AG10803 (cell line): ENCODE measurements around the gene SLC25A41.
A peak's percentile ranks its signal among the peaks of the same experiment; 100 is the strongest.

ENCODE experiments used
- DNase-seq: peaks from one replicate; pipeline ENCODE4 v3.0.0; 2010; ENCODE audit warnings: low read depth
- H3K4me3 ChIP-seq: 2 replicates; pipeline ENCODE4 v1.5.1; 2011; ENCODE audit warnings: mild to moderate bottlenecking, low read length, control low read depth
- CTCF ChIP-seq: conservative IDR thresholded peaks from 2 replicates; pipeline ENCODE4 v1.5.1; 2011; ENCODE audit warnings: mild to moderate bottlenecking, low read length, control low read depth, inconsistent platforms

Gene SLC25A41

GRCh38 chr19:6392221-6393073, 41.1 kb downstream of the SLC25A41 start:
- DNase-seq = no peak

GRCh38 chr19:6387372-6387771, 46.2 kb downstream of the SLC25A41 start:
- DNase-seq = no peak
- no peak overlapping the region for H3K4me3 ChIP-seq
- TF ChIP-seq CTCF = no peak

More at GRCh38 chr19:6392221-6393073, 41.1 kb downstream of the SLC25A41 start:
- TF ChIP-seq CTCF = no peak
- peak overlapping the region; percentile 73 for H3K4me3 ChIP-seq

GRCh38 chr19:6384381-6384780, 49.2 kb downstream of the SLC25A41 start:
- no peak for TF ChIP-seq CTCF
- H3K4me3 ChIP-seq = no peak overlapping the region
- no peak for DNase-seq

GRCh38 chr19:6383188-6383587, 50.4 kb downstream of the SLC25A41 start:
- TF ChIP-seq CTCF = no peak
- DNase-seq = no peak
- H3K4me3 ChIP-seq = no peak overlapping the region

- TF ChIP-seq CTCF = no peak
- no peak for DNase-seq
- no peak overlapping the region for H3K4me3 ChIP-seq
These were observed 52.4 kb downstream of the SLC25A41 start for GRCh38 chr19:6381030-6381750.

- TF ChIP-seq CTCF = no peak
- no peak for DNase-seq
- no peak overlapping the region for H3K4me3 ChIP-seq
These were observed 53.8 kb downstream of the SLC25A41 start for GRCh38 chr19:6379744-6380143.

- no peak for TF ChIP-seq CTCF
- H3K4me3 ChIP-seq = no peak overlapping the region
- no peak for DNase-seq
These were observed 55.1 kb downstream of the SLC25A41 start for GRCh38 chr19:6378486-6378885.
